Esophagus mucosa (tissue), 1 donor: ENCODE data around the gene UGT1A10. TPM values are rescaled to one million over a fixed set of nuclear protein-coding genes. Genes with fewer than 3 reads are reported as not detected.

Source experiments
- total RNA-seq: library from RNA; stranded (reverse); gene quantifications from one replicate; pipeline ENCODE4 v1.2.4, GENCODE V29; 2023
- donor health status: DM: yes; HTN: yes; CAD: no.

Gene UGT1A10
- total RNA-seq, 1 donor from 2014 or later: 6.9 TPM

Other genes with a start within 250 kb of the UGT1A10 start
- gene USP40, start 69.7 kb upstream of the UGT1A10 start, total RNA-seq: 28.6 TPM
- gene UGT1A8, start 18.8 kb upstream of the UGT1A10 start, total RNA-seq: 0.16 TPM
- gene UGT1A9, start 35.5 kb downstream of the UGT1A10 start, total RNA-seq: 0.08 TPM
- gene UGT1A7, start 45.5 kb downstream of the UGT1A10 start, total RNA-seq: 13.9 TPM
- 11.2 TPM for gene UGT1A6, start 56.4 kb downstream of the UGT1A10 start, total RNA-seq
- 0.68 TPM for gene UGT1A5, start 76.5 kb downstream of the UGT1A10 start, total RNA-seq
- 0.80 TPM for gene UGT1A4, start 82.3 kb downstream of the UGT1A10 start, total RNA-seq
- 0.28 TPM for gene UGT1A3, start 92.6 kb downstream of the UGT1A10 start, total RNA-seq
- gene UGT1A1, start 123.8 kb downstream of the UGT1A10 start, total RNA-seq: 0.56 TPM
- 0.52 TPM for gene MROH2A, start 141.9 kb downstream of the UGT1A10 start, total RNA-seq
- 9.4 TPM for gene HJURP, start 218.1 kb downstream of the UGT1A10 start, total RNA-seq